ENCODE data around the gene ANO7.

GRCh38 chr2:241197947-241198346 lies 9.5 kb downstream of the ANO7 start:
- no peak for TF ChIP-seq ZFP3 (CRISPR knock-in tag; IDR thresholded peaks at IDR 0.05)
- TF ChIP-seq ZFP30 (CRISPR knock-in tag; IDR thresholded peaks at IDR 0.05) = no peak
- no peak for TF ChIP-seq PATZ1 (CRISPR knock-in tag; IDR thresholded peaks at IDR 0.05; ENCODE audit: borderline replicate concordance)
- no peak for TF ChIP-seq SNAI2 (CRISPR knock-in tag; IDR thresholded peaks at IDR 0.05)
- no peak for TF ChIP-seq TOX (CRISPR knock-in tag; IDR thresholded peaks at IDR 0.05; ENCODE audit: borderline replicate concordance)
- TF ChIP-seq CSDC2 (CRISPR knock-in tag; IDR thresholded peaks at IDR 0.05) = no peak
- no peak for TF ChIP-seq RARB (CRISPR knock-in tag; IDR thresholded peaks at IDR 0.05)
- TF ChIP-seq PPARA (CRISPR knock-in tag; IDR thresholded peaks at IDR 0.05; ENCODE audit: borderline replicate concordance) = no peak
- no peak for TF ChIP-seq ISL1 (CRISPR knock-in tag; IDR thresholded peaks at IDR 0.05)
- no peak for TF ChIP-seq GLIS3 (CRISPR knock-in tag; IDR thresholded peaks at IDR 0.05)
- no peak for TF ChIP-seq BACH2 (CRISPR knock-in tag; IDR thresholded peaks at IDR 0.05; ENCODE audit: borderline replicate concordance)

All from SK-N-SH treated with all-trans-retinoic acid at 6 μM for 48 hours (cell line).